Left cardiac atrium (tissue), 4 donors: Measurements from ENCODE around the gene SND1. TPM values are rescaled to one million over a fixed set of nuclear protein-coding genes. Genes with fewer than 3 reads are reported as not detected.
A peak's percentile ranks its signal among the peaks of the same experiment; 100 is the strongest.

Source experiments
- ATAC-seq, 2 donors: fragments of 200-7000 bp; cut with Tn5 transposase; one replicate each; pipeline ENCODE4 v1.9.1; 2020; ENCODE audit warnings: mild to moderate bottlenecking in 2 of 2, moderate library complexity in 2 of 2
- DNase-seq: peaks from one replicate; pipeline ENCODE4 v3.0.0-alpha.2; 2020
- intact Hi-C, 2 donors: fragments of 100-400 bp; cut with DNase I; formaldehyde crosslinking; loops; one replicate each; pipeline versions ENCODE4 v1.14.1 to v1.15.1; 2022 to 2023
- total RNA-seq, 2 donors: library from RNA; stranded (reverse); fragmentation: NEBNext Ultra II Directional; extraction: Animal tissue kit (Norgen Biotek cat#: 25700); gene quantifications; one replicate each; pipeline ENCODE4 v1.2.1, GENCODE V29; 2021
- donor health status: DM: no; HTN: yes; CAD: no.
- donor health status: DM: no; HTN: yes; CAD: no; lungs with severe emphysema.
- donor health status: DM: yes; HTN: yes; CAD: no.
- donor health status: Dilated cardiomyopathy.

SND1 gene
- total RNA-seq, 2 donors from 2014 or later: 91.8 to 111 TPM

GRCh38 chr7:127782075-127782474 is 130.1 kb downstream of the SND1 start:
- no peak for DNase-seq
- intact Hi-C loops: no loop called here
- no peak for ATAC-seq

- intact Hi-C loops: no loop called here
- DNase-seq (no peak), ATAC-seq (peak in 1 of 2 donors; percentile 49)
These were observed 130.9 kb downstream of the SND1 start for GRCh38 chr7:127782654-127783559.

- no peak for ATAC-seq
- no peak for DNase-seq
- intact Hi-C loops: no loop called here
These were observed 134.2 kb downstream of the SND1 start for GRCh38 chr7:127786184-127786583.

GRCh38 chr7:127789031-127789430 is 137.0 kb downstream of the SND1 start:
- DNase-seq: no peak
- ATAC-seq: no peak
- intact Hi-C loops: no loop called here

GRCh38 chr7:127791446-127792189 is 139.6 kb downstream of the SND1 start:
- intact Hi-C loops: no loop called here
- ATAC-seq (no peak), DNase-seq (no peak)

GRCh38 chr7:127792528-127793342 is 140.7 kb downstream of the SND1 start:
- intact Hi-C loops: no loop called here
- no peak for DNase-seq
- ATAC-seq: no peak

GRCh38 chr7:127793582-127793981 is 141.6 kb downstream of the SND1 start:
- DNase-seq (no peak), ATAC-seq (peak in 1 of 2 donors; percentile 19)
- intact Hi-C loops: no loop called here

- intact Hi-C loops: no loop called here
- DNase-seq (no peak), ATAC-seq (peak in 1 of 2 donors; percentile 55)
These were observed 142.1 kb downstream of the SND1 start for GRCh38 chr7:127794136-127794535.

- no peak for DNase-seq
- intact Hi-C loops: no loop called here
- ATAC-seq: peak in 1 of 2 donors; percentile 40
These were observed 142.6 kb downstream of the SND1 start for GRCh38 chr7:127794551-127794950.

GRCh38 chr7:127798023-127798422 is 146.0 kb downstream of the SND1 start:
- ATAC-seq: peak in 1 of 2 donors; percentile 27
- intact Hi-C loops: no loop called here
- peak; percentile 26 for DNase-seq

- DNase-seq (no peak), ATAC-seq (no peak)
- intact Hi-C loops: no loop called here
These were observed 146.9 kb downstream of the SND1 start for GRCh38 chr7:127798769-127799372.

- no peak for ATAC-seq
- no peak for DNase-seq
- intact Hi-C loops: no loop called here
These were observed 147.7 kb downstream of the SND1 start for GRCh38 chr7:127799535-127800305.

GRCh38 chr7:127802845-127803244 is 150.9 kb downstream of the SND1 start:
- intact Hi-C loops: no loop called here
- ATAC-seq (no peak), DNase-seq (no peak)

GRCh38 chr7:127803626-127804025 is 151.6 kb downstream of the SND1 start:
- peak in 1 of 2 donors; percentile 67 for ATAC-seq
- intact Hi-C loops: no loop called here
- no peak for DNase-seq

GRCh38 chr7:127807340-127807739 is 155.3 kb downstream of the SND1 start:
- intact Hi-C loops: no loop called here
- no peak for ATAC-seq
- DNase-seq: no peak

GRCh38 chr7:127807829-127808228 is 155.8 kb downstream of the SND1 start:
- DNase-seq (no peak), ATAC-seq (no peak)
- intact Hi-C loops: no loop called here

GRCh38 chr7:127809261-127809702 is 157.3 kb downstream of the SND1 start:
- intact Hi-C loops: no loop called here
- DNase-seq (no peak), ATAC-seq (peak in 1 of 2 donors; percentile 63)

- DNase-seq (no peak), ATAC-seq (no peak)
- intact Hi-C loops: no loop called here
These were observed 158.1 kb downstream of the SND1 start for GRCh38 chr7:127810113-127810512.
